Measurements from ENCODE around the gene BBLN.
"Not testable (repeated sequence)": the region's sequence is repeated elsewhere in the genome, so short reads cannot be mapped to it uniquely, and the experiment has no call there.

The BBLN gene

GRCh38 chr9:128124451-128124850 lies 35.6 kb upstream of the BBLN start:
- DNase-seq (ENCODE audit: low read depth in 3 of 3): no peak

- DNase-seq (ENCODE audit: low read depth in 3 of 3): no peak
Measured at GRCh38 chr9:128124873-128125579, 35.0 kb upstream of the BBLN start.

- DNase-seq (ENCODE audit: low read depth in 3 of 3): no peak
Measured at GRCh38 chr9:128125580-128126354, 34.3 kb upstream of the BBLN start.

- peak; percentile 55 to 75 (median 56) for DNase-seq (ENCODE audit: low read depth in 3 of 3)
Measured at GRCh38 chr9:128127568-128127989, 32.5 kb upstream of the BBLN start, which contains the start of gene PTGES2. Gene PTGES2 (minus strand): TSS chr9:128127729. CDS start chr9:128127717, 12 bp downstream.

- DNase-seq (ENCODE audit: low read depth in 3 of 3): peak; percentile 68 to 78 (median 72)
Measured at GRCh38 chr9:128127990-128128835, 31.9 kb upstream of the BBLN start.

- DNase-seq (ENCODE audit: low read depth in 3 of 3): no peak
Measured at GRCh38 chr9:128128836-128129590, 31.1 kb upstream of the BBLN start.

GRCh38 chr9:128129976-128130590 lies 30.0 kb upstream of the BBLN start:
- DNase-seq (ENCODE audit: low read depth in 3 of 3): peak in 1 of 3 donors; percentile 44

GRCh38 chr9:128130651-128131050 lies 29.4 kb upstream of the BBLN start:
- not testable (repeated sequence) for DNase-seq (ENCODE audit: low read depth in 3 of 3)

- not testable (repeated sequence) for DNase-seq (ENCODE audit: low read depth in 3 of 3)
Measured at GRCh38 chr9:128131346-128131745, 28.7 kb upstream of the BBLN start.

- not testable (repeated sequence) for DNase-seq (ENCODE audit: low read depth in 3 of 3)
Measured at GRCh38 chr9:128132139-128132538, 27.9 kb upstream of the BBLN start.

GRCh38 chr9:128135561-128135960 lies 24.5 kb upstream of the BBLN start:
- not testable (repeated sequence) for DNase-seq (ENCODE audit: low read depth in 3 of 3)

- no peak for DNase-seq (ENCODE audit: low read depth in 3 of 3)
Measured at GRCh38 chr9:128136816-128137793, 23.0 kb upstream of the BBLN start.

GRCh38 chr9:128138001-128138400 lies 22.1 kb upstream of the BBLN start:
- DNase-seq (ENCODE audit: low read depth in 3 of 3): no peak

- DNase-seq (ENCODE audit: low read depth in 3 of 3): no peak
Measured at GRCh38 chr9:128139621-128140020, 20.4 kb upstream of the BBLN start.

- DNase-seq (ENCODE audit: low read depth in 3 of 3): no peak
Measured at GRCh38 chr9:128141604-128142003, 18.5 kb upstream of the BBLN start.

- no peak for DNase-seq (ENCODE audit: low read depth in 3 of 3)
Measured at GRCh38 chr9:128142061-128142460, 18.0 kb upstream of the BBLN start.

- no peak for DNase-seq (ENCODE audit: low read depth in 3 of 3)
Measured at GRCh38 chr9:128142596-128142995, 17.5 kb upstream of the BBLN start.

GRCh38 chr9:128143525-128144238 lies 16.4 kb upstream of the BBLN start:
- no peak for DNase-seq (ENCODE audit: low read depth in 3 of 3)

All from stimulated activated CD4-positive, alpha-beta T cell treated with anti-CD3 and anti-CD28 coated beads, TNF-alpha, amount 100 ng/mL, for 48 hours (primary cell).